GM12878 (cell line): ENCODE results near the gene DENR. TPM values are rescaled to one million over a fixed set of nuclear protein-coding genes. Genes with fewer than 3 reads are reported as not detected.

Experiments used
- BCL11A ChIP-seq: IDR thresholded peaks from 2 replicates; pipeline ENCODE4 v1.6.1; 2011; ENCODE audit warnings: low read depth, low read length
- CREB1 ChIP-seq: IDR thresholded peaks from 2 replicates; pipeline ENCODE4 v1.6.1; 2012; ENCODE audit warnings: low read depth, mild to moderate bottlenecking, inconsistent platforms
- EED ChIP-seq: sonication (generic); IDR thresholded peaks from 2 replicates; pipeline ENCODE4 v1.6.1; 2016; ENCODE audit warnings: antibody characterized with exemption, low read depth
- FOXK2 ChIP-seq: fragments of 450-650 bp; IDR thresholded peaks from 2 replicates; pipeline ENCODE4 v1.6.1; 2017; ENCODE audit warnings: mild to moderate bottlenecking, moderate library complexity
- GATAD2B ChIP-seq: fragments of 450-650 bp; conservative IDR thresholded peaks from 2 replicates; pipeline ENCODE4 v1.6.1; 2017; ENCODE audit warnings: low read depth, mild to moderate bottlenecking, moderate library complexity
- IKZF2 ChIP-seq, 2 experiments: fragments of 450-650 bp; IDR thresholded peaks; 2 replicates each; pipeline ENCODE4 v1.6.1; 2017; ENCODE audit warnings: mild to moderate bottlenecking in 2 of 2, moderate library complexity in 2 of 2
- MXI1 ChIP-seq: fragments of 150-350 bp; IDR thresholded peaks from 2 replicates; pipeline ENCODE4 v1.6.1; 2011; ENCODE audit warnings: low read depth, mild to moderate bottlenecking, inconsistent platforms, low read length, improper control_type of control experiment
- MYC ChIP-seq: IDR thresholded peaks from 2 replicates; pipeline ENCODE4 v1.6.1; 2011; ENCODE audit warnings: mild to moderate bottlenecking, low read length, moderate library complexity, inconsistent platforms; ENCODE audit not compliant: insufficient read depth, insufficient replicate concordance, insufficient read length, severe bottlenecking
- NFIC ChIP-seq: IDR thresholded peaks from 2 replicates; pipeline ENCODE4 v1.6.1; 2012; ENCODE audit warnings: low read depth, mild to moderate bottlenecking, inconsistent platforms, low read length, moderate library complexity
- PKNOX1 ChIP-seq: fragments of 450-650 bp; IDR thresholded peaks from 2 replicates; pipeline ENCODE4 v1.6.1; 2016; ENCODE audit warnings: mild to moderate bottlenecking
- RAD21 ChIP-seq: IDR thresholded peaks from 2 replicates; pipeline ENCODE4 v1.6.1; 2011; ENCODE audit warnings: mild to moderate bottlenecking, low read depth, low read length, moderate library complexity; ENCODE audit not compliant: insufficient read depth
- RCOR1 ChIP-seq: conservative IDR thresholded peaks from 2 replicates; pipeline ENCODE4 v1.6.1; 2012; ENCODE audit warnings: low read depth, low read length, improper control_type of control experiment
- STAT3 ChIP-seq: IDR thresholded peaks from 2 replicates; pipeline ENCODE4 v1.6.1; 2011; ENCODE audit warnings: low read depth, low read length, improper control_type of control experiment
- USF1 ChIP-seq: IDR thresholded peaks from 2 replicates; pipeline ENCODE4 v1.6.1; 2011; ENCODE audit warnings: borderline replicate concordance, low read depth, mild to moderate bottlenecking, moderate library complexity, mixed read lengths, low read length; ENCODE audit not compliant: insufficient read depth; ENCODE audit errors: extremely low read length
- ZBTB40 ChIP-seq: fragments of 450-650 bp; IDR thresholded peaks from 2 replicates; pipeline ENCODE4 v1.6.1; 2016; ENCODE audit warnings: mild to moderate bottlenecking, moderate library complexity, borderline replicate concordance
- ZNF207 ChIP-seq: fragments of 450-650 bp; IDR thresholded peaks from 2 replicates; pipeline ENCODE4 v1.6.1; 2014; ENCODE audit warnings: antibody characterized with exemption, mild to moderate bottlenecking, borderline replicate concordance
- polyA plus RNA-seq, 11 experiments: library from polyadenylated mRNA; depleted of rRNA in 4 of 11; unstranded in 6 of 11; stranded (reverse) in 5 of 11; fragments of >200 nt; fragmentation: Nextera tagmentation in 4 of 11; fragmentation: Illumina TruSeq in 1 of 11; extraction: Ambion mirVana in 4 of 11; extraction: Trizol in 1 of 11; gene quantifications; 1 replicate in 1 of 11; 2 replicates in 10 of 11; pipeline versions ENCODE4 v1.2.1 to v1.2.3, GENCODE V29; 2011 to 2016; ENCODE audit warnings: inconsistent platforms in 2 of 11, missing spikeins in 2 of 11, low read depth in 1 of 11
- total RNA-seq, 4 experiments: library from RNA; depleted of rRNA in 3 of 4; stranded (reverse); fragments of >200 nt in 3 of 4; fragmentation: Illumina TruSeq in 1 of 4; extraction: Trizol in 1 of 4; gene quantifications; 2 replicates each; pipeline versions ENCODE4 v1.2.1 to v1.2.3, GENCODE V29; 2013 to 2021

DENR gene
- total and polyA plus RNA-seq, 10 of the 15 experiments (the other 5 are each of a cell fraction or from before 2014, with no cell fraction given) = 29.4 to 97.7 (median 58.3) TPM

GRCh38 chr12:122813310-122813713 lies 60.7 kb downstream of the DENR start (continued):
- TF ChIP-seq ZBTB40 (no peak), USF1 (no peak), RAD21 (0 out of 2 replicates have a peak, but pooled peaks have one; percentile 6), IKZF2 (IDR thresholded peaks at IDR 0.05) (peak in 1 of 2 experiments; percentile 50; a peak in 2 of 4 replicates), PKNOX1 (no peak), GATAD2B (no peak), FOXK2 (no peak), ZNF207 (no peak), EED (peak; percentile 48; the same call in 1 of the 2 replicates), MYC (no peak), MXI1 (0 out of 2 replicates have a peak, but pooled peaks have one; percentile 18), STAT3 (no peak), RCOR1 (no peak), BCL11A (no peak), NFIC (no peak), CREB1 (no peak)
